B cell (primary cell): ENCODE measurements around the gene SKA3.
"Not testable (repeated sequence)": the region's sequence is repeated elsewhere in the genome, so short reads cannot be mapped to it uniquely, and the experiment has no call there.

ENCODE experiments used
- EZH2 ChIP-seq: IDR thresholded peaks from 2 replicates; pipeline ENCODE4 v1.6.1; 2012; ENCODE audit warnings: borderline replicate concordance, low read depth, mild to moderate bottlenecking, moderate library complexity, low read length; ENCODE audit not compliant: insufficient read depth, poor library complexity, severe bottlenecking
- TF ChIP-seq, protein P1 (sequence below): fragments of 200-600 bp; IDR thresholded peaks from one replicate; pipeline ENCODE4 v1.8.0; 2022; ENCODE audit warnings: antibody characterized with exemption, mild to moderate bottlenecking

- TF ChIP-seq, protein P1, sequence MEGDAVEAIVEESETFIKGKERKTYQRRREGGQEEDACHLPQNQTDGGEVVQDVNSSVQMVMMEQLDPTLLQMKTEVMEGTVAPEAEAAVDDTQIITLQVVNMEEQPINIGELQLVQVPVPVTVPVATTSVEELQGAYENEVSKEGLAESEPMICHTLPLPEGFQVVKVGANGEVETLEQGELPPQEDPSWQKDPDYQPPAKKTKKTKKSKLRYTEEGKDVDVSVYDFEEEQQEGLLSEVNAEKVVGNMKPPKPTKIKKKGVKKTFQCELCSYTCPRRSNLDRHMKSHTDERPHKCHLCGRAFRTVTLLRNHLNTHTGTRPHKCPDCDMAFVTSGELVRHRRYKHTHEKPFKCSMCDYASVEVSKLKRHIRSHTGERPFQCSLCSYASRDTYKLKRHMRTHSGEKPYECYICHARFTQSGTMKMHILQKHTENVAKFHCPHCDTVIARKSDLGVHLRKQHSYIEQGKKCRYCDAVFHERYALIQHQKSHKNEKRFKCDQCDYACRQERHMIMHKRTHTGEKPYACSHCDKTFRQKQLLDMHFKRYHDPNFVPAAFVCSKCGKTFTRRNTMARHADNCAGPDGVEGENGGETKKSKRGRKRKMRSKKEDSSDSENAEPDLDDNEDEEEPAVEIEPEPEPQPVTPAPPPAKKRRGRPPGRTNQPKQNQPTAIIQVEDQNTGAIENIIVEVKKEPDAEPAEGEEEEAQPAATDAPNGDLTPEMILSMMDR: not testable (repeated sequence)
- TF ChIP-seq EZH2: not testable (repeated sequence)
Measured at GRCh38 chr13:21197606-21198225, 21.4 kb upstream of the SKA3 start.
